Measurements from ENCODE around the gene CEMIP. TPM values are rescaled to one million over a fixed set of nuclear protein-coding genes. Genes with fewer than 3 reads are reported as not detected.

CEMIP gene
- 76.4 and 538 TPM in 2 replicates for total RNA-seq

GRCh38 chr15:80778964-80779657 lies at the start of gene CEMIP:
TSS of gene CEMIP (plus strand) at chr15:80779370. CDS start at chr15:80873880, 94,510 bp downstream.

GRCh38 chr15:80989518-80990478 lies 210.6 kb downstream of the CEMIP start, which contains the start of gene MESD:
TSS of gene MESD (minus strand) at chr15:80989819. CDS start at chr15:80989791, 28 bp downstream.

GRCh38 chr15:81000624-81001151 lies 221.5 kb downstream of the CEMIP start, which contains the start of gene TLNRD1:
TSS of gene TLNRD1 (plus strand) at chr15:81000923. CDS start at chr15:81002272, 1,349 bp downstream.

Other genes starting within 250 kb of the CEMIP start
- gene ABHD17C, start 84.1 kb upstream of the CEMIP start, total RNA-seq = 11.2 and 16.9 TPM in 2 replicates
- gene MESD, start 210.4 kb downstream of the CEMIP start, total RNA-seq = 20.5 and 22.3 TPM in 2 replicates
- 15.9 and 27.7 TPM in 2 replicates for gene TLNRD1, start 221.6 kb downstream of the CEMIP start, total RNA-seq

All from pericardium fibroblast (primary cell).